ENCODE results near the gene ZNF423.

ZNF423 gene

GRCh38 chr16:49622421-49623402 lies 233.2 kb downstream of the ZNF423 start:
- DNase-seq (ENCODE audit: low read depth): no peak

GRCh38 chr16:49622084-49622390 lies 233.9 kb downstream of the ZNF423 start:
- no peak for DNase-seq (ENCODE audit: low read depth)

DNA sequence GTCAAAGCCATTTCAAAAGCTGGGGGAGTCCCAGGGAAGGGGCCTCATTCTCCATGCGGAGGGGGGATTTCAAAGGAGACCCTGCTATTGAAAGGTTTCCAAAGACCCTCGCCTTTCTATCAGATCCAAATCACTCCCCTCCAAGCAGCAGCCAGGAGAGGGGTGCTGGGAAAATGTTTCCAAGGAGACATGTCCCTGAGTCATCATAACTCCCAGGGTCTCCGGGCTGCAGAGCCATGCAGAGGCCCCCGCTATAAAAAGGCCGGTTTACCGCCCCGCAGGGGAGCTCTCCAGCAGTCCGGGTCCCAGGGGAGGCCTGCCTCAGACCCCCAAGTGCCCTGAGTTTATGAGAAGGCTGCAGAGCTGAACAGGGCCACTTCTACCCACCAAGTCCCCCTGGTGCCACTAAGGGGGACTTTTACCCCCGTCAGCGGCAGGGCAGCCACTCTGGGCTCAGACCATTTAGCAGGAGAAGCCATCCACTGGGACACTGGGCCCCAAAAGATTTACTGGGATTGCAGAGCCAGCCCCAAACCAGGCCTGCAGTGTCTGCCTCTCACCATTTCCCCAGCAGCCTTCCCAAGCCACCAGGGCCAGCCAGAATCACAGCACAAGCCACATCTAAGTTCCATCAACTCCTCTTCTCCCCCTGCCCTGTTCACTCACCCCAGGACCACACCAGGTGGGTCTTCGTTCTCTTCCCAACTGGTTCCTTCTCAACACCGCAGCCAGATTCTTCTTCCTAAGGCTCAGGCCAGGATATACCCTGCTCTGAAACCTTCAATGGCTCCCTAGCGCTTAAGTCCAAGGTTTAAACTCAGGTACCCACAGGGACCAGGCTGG lies 234.4 kb downstream of the ZNF423 start:
- no peak for DNase-seq (ENCODE audit: low read depth)

- DNase-seq (ENCODE audit: low read depth): no peak
These were observed 235.1 kb downstream of the ZNF423 start for GRCh38 chr16:49620869-49621240.

DNA sequence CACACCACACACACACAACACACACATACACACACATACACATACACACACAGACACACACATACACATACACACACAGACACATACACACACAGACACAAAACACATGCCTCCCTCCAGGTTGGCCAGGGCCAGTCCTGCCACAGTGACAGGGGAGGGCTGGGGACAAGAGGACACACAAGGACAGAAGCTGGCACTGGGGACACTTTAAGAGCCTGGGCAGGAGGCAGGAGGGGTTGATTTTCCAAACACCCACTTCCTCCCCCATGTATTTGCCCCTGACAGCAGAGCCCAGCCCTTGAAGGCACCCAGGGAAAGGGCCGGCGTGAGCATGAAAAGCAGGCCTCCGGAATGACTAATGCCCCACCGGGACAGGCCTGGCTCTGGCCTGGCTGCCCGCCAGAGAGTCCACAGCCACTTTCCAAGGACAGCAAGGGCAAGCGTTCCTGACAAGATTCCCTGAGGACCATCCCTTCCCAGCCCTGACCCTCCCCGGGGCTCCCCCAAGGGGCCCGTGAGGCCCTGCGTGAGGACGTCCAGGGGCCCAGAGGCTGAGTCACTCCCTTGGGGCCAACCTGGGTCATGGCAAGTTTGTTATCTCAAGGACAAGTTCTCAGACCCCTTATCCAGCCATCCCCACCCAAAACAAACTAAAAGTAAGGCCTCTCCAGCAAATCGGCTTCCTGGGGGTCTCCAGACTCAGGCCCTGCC lies 235.6 kb downstream of the ZNF423 start:
- DNase-seq (ENCODE audit: low read depth): no peak

- DNase-seq (ENCODE audit: low read depth): no peak
These were observed 236.1 kb downstream of the ZNF423 start for GRCh38 chr16:49619811-49620157.

DNA sequence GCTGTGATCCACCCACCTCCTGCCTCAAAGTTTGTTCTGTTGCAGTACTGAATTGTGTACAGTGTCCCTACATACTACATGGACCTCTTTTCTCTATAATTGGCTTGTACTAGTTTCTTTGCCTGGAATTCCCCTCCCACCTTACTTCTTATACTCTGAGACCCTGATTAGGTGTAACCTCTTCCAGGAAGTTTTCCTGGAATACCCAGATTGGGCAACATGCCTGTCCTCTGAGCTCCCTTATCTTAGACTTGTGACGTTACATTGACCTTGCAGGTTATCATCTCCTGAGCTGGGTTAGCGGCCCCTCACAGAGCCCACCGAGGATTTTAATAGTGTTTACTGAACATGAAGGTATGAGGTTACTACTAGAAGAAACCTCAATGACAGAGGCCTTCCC lies 237.0 kb downstream of the ZNF423 start:
- no peak for DNase-seq (ENCODE audit: low read depth)

DNA sequence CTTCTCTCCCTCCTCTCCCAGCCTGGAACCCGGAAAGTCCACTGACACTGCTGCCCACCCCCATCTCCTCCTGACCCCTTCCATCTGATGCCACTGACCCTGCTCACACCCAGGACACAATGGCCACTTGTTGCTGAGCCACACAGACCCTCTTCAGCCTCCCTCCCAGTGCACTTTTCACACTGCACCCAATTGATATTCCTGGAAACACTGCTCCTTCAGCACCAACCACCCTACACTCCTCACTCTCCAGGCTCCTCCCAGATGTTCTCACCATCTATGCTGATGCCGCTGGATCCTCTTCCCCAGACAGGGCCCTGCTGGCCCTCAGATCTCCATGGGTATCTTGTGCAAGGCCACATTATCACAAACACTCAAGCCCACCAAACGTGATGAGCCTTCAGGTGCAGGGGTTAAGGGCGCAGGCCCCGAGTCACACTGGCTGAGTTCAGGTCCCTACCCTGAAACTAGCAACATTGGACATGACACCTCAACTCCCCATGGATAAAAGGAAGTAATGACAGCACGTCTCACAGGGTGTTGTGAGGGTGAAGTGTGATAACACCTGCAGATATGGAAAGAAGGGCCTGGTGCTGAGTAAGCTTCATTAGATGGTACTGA lies 238.1 kb downstream of the ZNF423 start:
- DNase-seq (ENCODE audit: low read depth): no peak

- DNase-seq (ENCODE audit: low read depth): no peak
These were observed 238.8 kb downstream of the ZNF423 start for GRCh38 chr16:49617016-49617629.

DNA sequence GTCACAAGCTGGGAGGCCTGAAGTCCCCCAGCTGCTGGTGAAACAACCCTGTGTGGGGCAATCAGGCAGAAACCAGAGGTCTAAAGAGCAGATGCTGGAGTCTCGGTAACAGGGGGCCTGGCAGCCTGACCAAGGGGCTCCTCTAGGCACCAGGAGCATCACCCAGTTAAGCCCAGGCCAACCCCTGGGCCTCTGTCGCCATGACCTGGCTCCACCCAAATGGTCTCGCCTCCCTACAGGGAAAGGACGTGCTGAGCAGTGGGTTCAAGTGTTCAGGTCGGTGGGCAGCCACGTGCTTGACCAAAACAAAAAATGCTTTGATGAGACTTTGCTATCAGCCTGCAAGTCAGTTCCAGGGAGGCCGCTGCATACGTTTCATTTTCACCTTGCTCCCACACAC lies 240.3 kb downstream of the ZNF423 start:
- DNase-seq (ENCODE audit: low read depth): no peak

DNA sequence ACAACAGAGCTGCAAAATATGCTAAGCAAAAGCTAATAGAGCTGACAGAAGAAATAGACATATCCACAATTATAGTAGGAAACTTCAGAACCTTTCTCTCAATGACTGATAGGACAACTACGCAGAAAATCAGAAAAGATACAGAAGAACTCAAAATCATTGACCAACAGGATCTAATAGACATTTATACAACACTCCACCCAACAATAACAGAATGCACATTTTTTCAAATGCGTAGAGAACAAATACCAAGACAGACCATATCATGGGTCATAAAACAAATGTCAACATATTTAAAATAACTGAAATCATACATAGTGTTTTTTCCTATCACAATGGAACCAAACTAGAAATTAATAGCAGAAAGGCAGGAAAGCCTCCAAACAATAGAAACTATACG lies 244.9 kb downstream of the ZNF423 start:
- no peak for DNase-seq (ENCODE audit: low read depth)

GRCh38 chr16:49608779-49609178 lies 247.1 kb downstream of the ZNF423 start:
- peak; percentile 49 for DNase-seq (ENCODE audit: low read depth)

DNA sequence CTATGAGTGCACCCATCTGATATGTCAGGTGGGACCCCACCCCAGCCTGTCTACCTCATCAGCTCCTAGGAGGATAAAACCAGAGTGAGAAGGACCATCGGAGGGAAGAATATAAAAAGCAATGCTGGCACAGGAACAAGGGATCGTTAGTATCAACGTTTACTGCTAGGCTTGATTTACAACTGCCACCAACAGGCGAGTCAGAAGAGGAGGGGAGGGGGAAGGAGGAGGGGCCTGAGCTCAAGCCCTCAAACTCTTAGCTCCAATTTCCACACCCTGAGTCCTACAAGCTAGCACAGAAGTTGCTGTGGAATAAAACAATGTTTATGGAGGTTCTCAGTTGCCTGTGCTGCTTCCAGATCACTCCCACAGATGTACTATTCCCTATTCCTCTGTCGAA lies 247.8 kb downstream of the ZNF423 start:
- DNase-seq (ENCODE audit: low read depth): no peak

DNA sequence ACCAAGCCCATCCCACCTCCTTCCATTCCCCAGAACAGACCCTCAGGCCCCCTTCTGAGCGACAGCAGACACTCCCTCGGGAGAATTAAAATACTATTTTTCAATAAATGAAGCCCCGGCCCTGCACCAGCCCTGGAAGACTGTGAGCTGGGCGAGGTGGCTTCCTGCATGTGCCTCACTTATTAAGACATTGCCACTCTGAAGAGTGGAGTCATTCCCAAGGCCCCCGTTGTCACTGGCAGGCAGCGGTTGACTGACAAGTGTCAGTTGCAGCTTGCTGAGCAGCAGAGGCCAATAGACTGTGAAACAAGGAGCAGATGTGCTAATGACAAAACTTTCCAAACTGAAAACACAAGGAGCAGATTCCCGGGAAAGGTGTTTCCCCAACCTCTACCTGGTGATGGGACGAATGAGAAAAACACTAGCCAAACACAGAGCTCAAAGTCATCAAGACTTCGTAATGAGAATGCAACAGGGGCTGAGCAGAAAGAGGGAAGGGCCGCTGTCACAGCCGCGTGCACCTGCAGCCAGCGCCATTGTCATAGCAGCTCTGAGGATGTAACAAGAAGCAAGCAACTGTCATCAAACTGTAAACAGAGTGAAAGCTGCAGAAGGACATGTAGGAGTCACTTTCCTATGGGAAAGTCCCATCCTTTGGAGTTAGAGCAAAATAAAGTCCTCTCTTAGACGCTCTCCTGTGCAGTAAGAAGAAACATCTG lies 250.2 kb downstream of the ZNF423 start:
- no peak for DNase-seq (ENCODE audit: low read depth)

DNA sequence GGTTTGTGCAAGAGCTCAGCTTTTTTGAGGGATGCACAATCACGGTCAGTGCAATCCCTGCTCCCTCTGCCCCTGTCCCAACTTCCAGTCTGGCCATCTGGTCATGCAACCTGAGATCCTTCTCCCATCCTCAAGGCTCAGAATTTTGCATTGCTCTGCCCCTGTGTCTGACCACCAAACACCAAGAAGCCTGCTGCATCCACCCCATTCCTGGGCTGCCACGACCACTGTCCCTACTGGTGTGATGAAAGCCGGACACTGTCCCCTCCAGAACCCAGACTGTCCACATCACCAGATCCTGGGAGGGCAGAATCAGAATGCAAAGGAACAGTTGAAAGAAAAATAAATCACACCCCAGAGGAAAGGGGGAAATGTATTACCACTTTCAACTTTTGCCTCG lies 251.3 kb downstream of the ZNF423 start:
- no peak for DNase-seq (ENCODE audit: low read depth)

- DNase-seq (ENCODE audit: low read depth): no peak
These were observed 252.0 kb downstream of the ZNF423 start for GRCh38 chr16:49603956-49604355.

DNA sequence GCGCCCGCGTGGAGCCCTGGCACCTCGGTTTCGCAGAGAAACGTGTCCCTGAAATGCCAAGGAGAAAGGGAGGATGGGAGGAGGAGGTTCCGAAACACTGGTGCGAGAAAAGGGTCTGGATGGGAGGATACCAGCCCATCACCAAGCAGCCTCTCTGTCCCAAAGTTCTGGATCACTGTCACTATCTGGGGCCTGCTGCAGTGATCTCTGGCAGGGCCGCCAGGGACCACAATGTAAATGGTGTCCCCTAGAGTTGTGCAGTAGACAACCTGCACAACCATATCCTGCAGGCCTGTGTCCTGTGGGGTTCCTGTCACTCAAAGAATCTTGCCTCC lies 253.0 kb downstream of the ZNF423 start:
- no peak for DNase-seq (ENCODE audit: low read depth)

DNA sequence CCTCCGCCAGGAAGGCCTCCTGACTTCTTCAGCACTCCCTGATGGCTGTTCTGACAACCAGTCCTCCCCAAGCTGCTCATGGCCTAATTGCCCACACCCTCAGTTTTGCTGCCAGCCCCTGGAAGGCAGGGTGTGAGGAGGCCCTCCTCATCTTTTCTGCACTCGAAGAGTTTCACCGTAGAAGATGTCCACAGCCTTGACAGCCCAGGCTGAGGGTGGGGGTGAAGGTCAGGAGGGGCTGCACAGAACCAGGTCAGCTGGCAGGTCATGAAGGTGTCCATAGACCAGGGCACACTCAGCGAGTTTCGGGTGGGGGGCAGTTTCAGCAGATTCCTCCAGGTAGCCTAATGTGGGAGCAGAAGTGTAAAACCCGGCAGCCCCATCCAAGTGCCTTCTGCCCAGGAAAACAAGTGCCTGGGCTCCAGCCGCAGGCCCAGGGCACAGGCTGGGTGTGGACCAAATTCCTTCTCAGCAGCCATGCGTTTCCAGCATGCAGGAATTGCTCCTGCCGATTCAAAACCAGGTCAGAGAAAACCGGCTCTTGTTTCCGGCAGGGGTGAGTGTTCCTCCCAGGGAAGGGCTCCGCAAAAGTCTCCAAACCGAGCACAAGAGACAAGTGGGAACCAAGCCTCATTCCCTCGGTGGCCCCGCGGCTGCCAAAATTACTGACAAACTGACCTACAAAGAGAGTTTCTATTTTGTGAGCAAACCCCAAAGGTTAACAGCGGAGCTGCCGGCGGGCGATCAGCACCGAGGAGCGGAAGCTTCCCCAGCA lies 253.5 kb downstream of the ZNF423 start:
- no peak for DNase-seq (ENCODE audit: low read depth)

DNA sequence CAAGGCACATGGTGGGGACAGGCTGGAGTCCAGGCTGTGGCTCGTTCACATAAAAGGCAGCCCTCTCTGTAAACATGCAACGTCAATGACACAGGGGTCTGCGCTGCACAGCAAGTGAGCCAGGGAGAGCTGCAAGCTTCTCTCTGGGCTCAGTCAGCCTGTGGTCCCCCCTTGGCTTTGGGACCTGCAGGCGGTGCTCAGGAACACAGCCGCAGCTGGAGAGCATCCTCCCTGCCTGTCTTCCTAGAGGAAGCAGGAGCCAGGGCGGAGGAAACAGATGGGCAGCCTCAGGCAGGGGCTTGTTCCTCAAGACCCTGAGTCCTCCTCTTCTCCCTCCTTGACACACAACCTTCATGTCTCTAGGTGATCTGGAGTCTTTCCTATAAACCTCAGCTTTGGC lies 254.3 kb downstream of the ZNF423 start:
- no peak for DNase-seq (ENCODE audit: low read depth)

GRCh38 chr16:49600976-49601375 lies 254.9 kb downstream of the ZNF423 start:
- DNase-seq (ENCODE audit: low read depth): no peak

GRCh38 chr16:49600536-49600935 lies 255.4 kb downstream of the ZNF423 start:
- no peak for DNase-seq (ENCODE audit: low read depth)
